Skin epidermis (tissue), 12 donors: ENCODE data around the gene SIL1.
A peak's percentile ranks its signal among the peaks of the same experiment; 100 is the strongest.

Source experiments
- H3K27ac ChIP-seq, 21 experiments: fragments of 200-600 bp; sonication (generic) in 11 of 21; one replicate each; pipeline ENCODE4 v1.5.0; 2020; ENCODE audit warnings: mild to moderate bottlenecking in 3 of 21, inconsistent platforms in 2 of 21, moderate library complexity in 2 of 21
- H3K4me3 ChIP-seq, 7 experiments: fragments of 200-600 bp; sonication (generic) in 2 of 7; one replicate each; pipeline ENCODE4 v1.5.0; 2020; ENCODE audit warnings: inconsistent platforms in 2 of 7, mild to moderate bottlenecking in 2 of 7, moderate library complexity in 1 of 7

The SIL1 gene

GRCh38 chr5:138974227-138975063, 223.7 kb downstream of the SIL1 start:
- peak overlapping the region in 15 of 21 experiments; percentile 2 to 77 (median 36) for H3K27ac ChIP-seq
- no peak overlapping the region for H3K4me3 ChIP-seq

- H3K27ac ChIP-seq = peak overlapping the region in 2 of 21 experiments; percentile 48 to 50
- no peak overlapping the region for H3K4me3 ChIP-seq
Observed at GRCh38 chr5:138972836-138973235, 225.3 kb downstream of the SIL1 start.

- Histone ChIP-seq H3K4me3 (no peak overlapping the region), H3K27ac (peak overlapping the region in 1 of 21 experiments; percentile 0)
Observed at GRCh38 chr5:138972230-138972629, 225.9 kb downstream of the SIL1 start.

DNA sequence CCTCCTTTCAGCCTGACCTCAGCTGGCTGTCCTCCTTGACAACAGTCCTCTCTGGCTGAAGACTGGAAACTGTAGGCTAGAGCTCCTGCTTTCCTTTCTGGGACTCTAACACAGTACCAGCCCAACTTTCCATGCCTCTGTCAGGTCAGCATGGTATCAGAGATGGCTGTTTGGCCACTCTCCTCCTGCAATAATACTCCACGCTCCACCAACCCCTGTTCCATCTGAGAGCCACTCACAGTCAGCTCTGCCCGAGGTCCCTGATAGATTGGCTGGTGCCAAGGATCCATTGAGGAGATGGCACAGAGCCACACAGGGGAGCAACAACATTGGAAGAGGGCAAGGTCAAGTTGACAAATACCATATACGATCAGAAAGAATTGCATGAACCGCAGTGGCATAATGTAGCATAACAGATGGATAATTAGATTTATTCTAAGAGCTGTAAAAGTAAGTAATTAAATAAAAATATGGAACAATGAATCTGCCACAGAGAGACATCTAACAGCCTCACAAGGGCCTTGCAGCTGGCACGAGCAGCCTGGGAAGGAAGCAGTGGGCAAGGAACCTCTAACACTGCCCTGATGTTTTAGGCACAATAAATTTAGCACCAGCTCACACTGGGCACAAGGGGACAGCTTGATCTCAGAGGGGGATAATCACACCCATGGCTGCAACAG, 228.7 kb downstream of the SIL1 start:
- no peak overlapping the region for H3K4me3 ChIP-seq
- H3K27ac ChIP-seq = no peak overlapping the region

DNA sequence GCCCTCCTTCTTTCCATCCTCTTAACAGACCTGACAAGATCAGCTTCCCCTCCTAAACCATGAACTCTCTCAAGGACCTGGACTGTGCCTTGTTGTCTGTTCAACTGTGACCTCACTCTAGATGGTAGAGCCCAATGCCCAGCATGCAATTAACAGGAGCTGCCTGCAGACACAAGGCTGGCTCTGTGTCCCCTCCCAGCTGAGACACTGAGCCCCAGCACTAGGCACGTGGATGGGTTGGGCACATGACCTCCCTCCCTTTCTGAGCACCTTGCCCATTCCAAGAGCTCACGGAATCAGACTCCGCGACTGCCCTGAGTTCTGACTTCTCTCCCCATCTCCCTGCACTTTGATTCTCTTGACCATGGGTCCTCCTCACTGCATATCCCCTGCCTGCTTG, 229.6 kb downstream of the SIL1 start:
- no peak overlapping the region for H3K27ac ChIP-seq
- no peak overlapping the region for H3K4me3 ChIP-seq

- H3K4me3 ChIP-seq = no peak overlapping the region
- H3K27ac ChIP-seq = no peak overlapping the region
Observed at GRCh38 chr5:138967791-138968448, 230.2 kb downstream of the SIL1 start.

DNA sequence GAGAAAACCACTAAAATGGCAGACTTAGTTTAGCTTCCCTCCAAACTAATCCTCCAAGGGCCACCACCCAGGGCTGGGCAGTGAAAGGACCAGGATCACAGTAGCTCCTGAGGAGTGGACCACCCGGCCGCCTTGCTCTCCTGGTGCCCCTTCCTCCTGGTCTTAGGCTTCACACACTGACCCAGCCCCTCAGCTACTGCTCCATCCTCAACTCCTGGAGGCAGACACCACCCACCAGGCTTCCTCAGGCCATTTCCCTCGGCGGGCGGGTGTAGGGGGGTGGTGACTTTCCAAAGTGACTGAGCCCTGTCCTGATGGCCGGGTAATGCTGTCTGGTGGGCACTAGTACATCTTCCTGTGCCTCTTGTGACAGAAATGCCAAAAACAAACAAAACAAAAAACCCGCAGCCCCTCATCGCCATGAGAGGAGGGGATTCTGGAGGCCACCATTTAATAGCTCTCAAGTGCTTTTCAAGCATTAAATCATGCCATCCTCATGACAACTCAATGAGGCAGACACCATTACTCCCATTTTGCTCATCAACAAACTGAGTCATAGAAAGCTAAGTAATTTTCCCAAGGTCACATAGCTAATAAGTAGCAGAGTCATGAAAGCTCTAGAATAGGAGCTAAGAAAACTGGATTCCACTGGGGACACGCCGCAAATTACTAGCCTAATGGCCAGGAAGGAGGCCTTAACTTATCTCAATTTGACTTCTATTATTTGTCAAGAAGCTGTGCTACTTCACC, 231.8 kb downstream of the SIL1 start:
- H3K27ac ChIP-seq = no peak overlapping the region

DNA sequence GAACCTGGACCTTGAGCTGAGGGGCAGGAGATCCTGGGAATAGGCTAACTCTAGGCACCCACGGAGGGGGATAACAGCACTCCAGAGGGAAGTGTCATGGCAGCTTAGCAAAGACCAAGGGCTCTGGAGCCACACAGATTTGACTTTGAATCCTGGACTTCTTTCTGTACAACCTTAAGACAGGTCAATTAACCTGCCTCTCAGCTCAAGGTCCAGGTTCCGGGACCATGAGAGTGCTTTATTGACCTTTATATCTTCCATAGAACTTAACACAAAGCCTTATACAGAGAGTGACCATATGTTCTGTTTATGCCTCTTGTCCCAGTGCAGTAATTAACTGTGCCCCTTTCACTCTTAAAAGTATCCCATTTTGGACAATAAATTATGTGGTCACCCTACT, 232.5 kb downstream of the SIL1 start:
- Histone ChIP-seq H3K4me3 (no peak overlapping the region), H3K27ac (no peak overlapping the region)

More for the DNA sequence above, 231.8 kb downstream of the SIL1 start:
- H3K4me3 ChIP-seq = no peak overlapping the region

DNA sequence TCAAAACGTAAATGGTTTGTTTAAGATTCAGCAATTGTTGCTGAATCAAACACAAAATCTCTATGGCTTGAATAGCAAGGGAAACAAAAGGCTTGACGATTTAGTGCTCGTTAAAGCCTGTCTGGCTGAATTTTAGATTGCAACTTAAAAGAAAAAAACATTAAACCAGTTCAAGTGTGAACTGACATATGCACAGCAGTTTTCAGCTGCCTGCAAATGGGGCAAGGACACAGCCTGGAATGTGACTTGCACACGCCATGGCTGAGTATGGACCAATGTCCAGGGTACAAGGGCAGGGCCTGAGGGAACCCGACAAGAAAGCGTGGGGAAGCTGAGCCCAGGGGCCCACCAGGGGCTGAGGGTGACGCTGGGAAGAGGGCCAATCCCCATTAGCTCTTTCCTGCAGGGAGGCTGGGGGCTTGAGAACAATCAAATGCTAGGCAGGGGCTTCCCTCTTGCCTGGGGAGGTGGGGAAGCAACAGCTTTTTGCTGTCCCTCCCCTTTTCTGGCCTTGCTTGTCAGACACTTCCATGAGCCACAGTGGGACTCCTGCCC, 233.4 kb downstream of the SIL1 start:
- Histone ChIP-seq H3K27ac (no peak overlapping the region), H3K4me3 (no peak overlapping the region)

- Histone ChIP-seq H3K27ac (no peak overlapping the region), H3K4me3 (no peak overlapping the region)
Observed at GRCh38 chr5:138963763-138964371, 234.3 kb downstream of the SIL1 start.

DNA sequence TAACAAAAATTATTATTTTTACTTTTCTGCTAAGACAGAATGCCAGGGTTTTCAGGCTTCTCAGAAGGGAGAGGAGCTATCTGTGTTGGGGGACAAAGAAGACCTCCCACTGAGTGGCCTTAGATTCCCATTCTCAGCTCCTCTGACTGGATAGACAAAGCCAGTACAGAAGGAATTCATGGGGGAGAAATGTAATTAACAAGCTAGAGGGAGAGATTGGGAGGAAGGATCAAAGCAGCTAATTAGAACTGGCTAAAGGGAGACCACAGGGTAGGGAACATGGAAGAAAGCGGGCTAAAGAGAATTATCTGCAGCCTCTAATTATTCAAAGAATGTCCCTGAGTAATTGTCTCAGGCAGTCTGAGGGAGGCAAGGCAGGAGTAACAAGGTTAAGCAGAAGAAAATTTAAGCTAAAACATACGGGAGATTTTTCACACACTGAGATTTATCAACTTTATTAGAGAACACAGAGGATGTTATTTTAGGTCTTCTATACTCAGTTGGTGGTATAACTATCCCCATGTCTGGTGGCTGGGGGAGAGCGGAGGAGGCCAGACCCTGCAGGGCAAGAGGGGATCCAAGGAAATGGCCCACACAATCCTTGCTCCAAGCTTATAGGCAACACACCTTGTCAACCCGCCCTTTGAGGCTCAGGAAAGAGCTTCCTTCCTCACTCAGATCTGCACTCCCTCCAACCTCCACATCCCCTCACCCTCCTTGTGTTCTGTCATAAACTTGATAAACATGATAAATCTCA, 235.4 kb downstream of the SIL1 start:
- H3K4me3 ChIP-seq = no peak overlapping the region
- H3K27ac ChIP-seq = no peak overlapping the region

DNA sequence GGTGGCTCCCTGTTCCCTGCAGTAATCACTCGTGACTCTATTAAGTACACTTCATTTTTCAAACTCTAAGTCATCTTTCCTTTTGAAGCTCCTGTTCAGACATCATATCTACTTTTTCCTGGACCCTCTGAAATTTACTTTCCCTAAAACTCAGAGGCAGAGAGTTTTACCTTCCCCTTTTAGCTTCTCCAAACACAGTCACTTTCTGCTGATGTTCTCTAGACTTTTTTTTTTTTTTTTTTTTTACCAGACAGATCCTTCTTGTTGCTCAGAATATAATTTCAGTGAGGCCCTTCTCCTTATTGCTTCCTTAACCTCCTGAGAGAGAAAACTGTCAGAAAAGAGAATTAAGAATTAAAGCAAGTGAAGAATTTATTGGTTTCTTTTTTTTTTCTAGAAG, 236.4 kb downstream of the SIL1 start:
- Histone ChIP-seq H3K27ac (no peak overlapping the region), H3K4me3 (no peak overlapping the region)

DNA sequence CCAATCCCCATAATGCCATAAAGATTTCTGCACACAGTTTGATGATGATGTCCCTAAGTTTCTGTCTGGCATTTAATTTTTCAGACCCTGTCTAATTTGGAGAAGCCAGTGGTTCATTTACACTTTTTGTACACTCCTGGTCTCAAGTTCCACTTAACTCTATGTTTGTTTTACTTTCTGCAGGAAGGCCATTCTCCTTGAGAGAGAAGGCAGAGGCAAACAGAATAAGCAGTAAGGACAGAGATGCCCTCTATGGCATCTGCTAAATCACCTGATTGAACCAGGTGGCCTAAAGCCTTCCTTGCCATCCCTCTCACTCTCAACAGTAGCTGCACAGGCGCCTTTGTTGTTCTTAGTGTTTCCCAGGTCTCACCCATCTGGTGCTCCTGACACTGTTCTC, 236.9 kb downstream of the SIL1 start:
- Histone ChIP-seq H3K4me3 (no peak overlapping the region), H3K27ac (no peak overlapping the region)

DNA sequence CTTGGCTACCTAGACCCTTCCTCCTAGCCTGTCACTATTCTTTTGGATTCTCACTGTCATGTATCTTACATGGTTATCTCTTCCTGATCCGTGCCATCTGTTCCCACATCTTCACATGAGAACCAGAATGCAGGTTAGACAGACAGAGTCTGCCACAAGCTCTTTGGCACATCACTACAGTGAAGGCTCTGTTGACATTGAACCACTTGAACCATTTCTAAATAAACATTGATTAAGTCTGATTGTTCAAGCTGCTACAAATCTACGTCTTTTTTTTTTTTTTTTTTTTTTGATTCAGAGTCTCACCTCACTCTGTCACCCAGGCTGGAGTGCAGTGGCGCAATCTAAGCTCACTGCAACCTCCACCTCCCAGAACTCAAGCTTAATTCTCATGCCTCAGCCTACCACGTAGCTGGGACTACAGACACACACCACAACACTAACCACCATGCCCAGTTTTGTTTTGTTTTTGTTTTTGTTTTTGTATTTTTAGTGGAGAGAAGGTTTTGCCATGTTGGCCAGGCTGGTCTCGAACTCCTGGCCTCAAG, 237.9 kb downstream of the SIL1 start:
- no peak overlapping the region for H3K4me3 ChIP-seq
- no peak overlapping the region for H3K27ac ChIP-seq

DNA sequence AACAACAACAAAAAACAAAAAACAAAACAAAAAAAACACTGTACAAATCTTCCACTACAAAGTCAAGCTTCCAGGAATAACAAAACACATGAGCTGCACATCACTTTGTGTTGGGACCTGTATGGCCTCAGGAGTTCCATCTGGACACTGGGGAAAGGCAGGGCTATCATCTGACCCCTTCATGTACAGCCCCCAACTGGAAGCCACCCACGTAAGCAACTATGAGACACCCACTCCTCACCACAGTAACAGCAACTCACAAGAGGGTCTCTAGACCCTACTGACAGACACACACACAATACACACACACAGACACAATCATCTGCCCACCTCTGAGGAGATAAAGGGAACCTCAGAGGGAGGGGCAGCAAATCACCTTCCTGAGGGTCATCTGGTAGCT, 241.4 kb downstream of the SIL1 start:
- no peak overlapping the region for H3K27ac ChIP-seq

DNA sequence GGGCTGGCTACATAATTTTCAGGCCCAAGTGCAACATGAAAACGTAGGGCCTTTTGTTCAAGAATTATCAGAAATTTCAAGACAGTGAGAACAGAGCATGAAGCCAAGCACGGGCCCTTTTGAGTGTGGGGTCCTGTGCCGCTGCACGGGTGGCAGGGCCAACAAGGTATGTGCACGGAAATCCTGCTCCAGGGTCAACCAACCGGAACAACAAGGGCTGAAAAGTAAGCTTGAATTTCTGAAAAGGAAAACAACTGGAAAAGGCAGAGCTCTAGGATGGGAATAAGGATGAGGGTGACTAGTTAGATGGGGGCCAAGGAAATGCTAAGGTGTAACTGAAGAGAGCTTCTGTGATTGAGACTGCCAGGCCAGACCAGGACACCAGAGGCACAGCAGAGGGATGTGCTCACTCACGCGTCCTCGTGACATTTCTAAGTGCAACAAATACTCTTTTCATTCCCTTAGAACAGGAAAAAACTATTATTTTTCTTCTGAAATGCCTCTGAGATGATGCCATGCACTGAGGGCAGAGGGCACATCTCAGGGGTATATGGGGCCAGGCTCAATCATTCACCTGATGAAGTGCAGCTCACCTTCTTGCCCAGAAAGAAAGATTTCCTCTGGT, 242.4 kb downstream of the SIL1 start:
- Histone ChIP-seq H3K4me3 (no peak overlapping the region), H3K27ac (peak overlapping the region in 1 of 21 experiments; percentile 8)

More for the DNA sequence above, 241.4 kb downstream of the SIL1 start:
- no peak overlapping the region for H3K4me3 ChIP-seq

DNA sequence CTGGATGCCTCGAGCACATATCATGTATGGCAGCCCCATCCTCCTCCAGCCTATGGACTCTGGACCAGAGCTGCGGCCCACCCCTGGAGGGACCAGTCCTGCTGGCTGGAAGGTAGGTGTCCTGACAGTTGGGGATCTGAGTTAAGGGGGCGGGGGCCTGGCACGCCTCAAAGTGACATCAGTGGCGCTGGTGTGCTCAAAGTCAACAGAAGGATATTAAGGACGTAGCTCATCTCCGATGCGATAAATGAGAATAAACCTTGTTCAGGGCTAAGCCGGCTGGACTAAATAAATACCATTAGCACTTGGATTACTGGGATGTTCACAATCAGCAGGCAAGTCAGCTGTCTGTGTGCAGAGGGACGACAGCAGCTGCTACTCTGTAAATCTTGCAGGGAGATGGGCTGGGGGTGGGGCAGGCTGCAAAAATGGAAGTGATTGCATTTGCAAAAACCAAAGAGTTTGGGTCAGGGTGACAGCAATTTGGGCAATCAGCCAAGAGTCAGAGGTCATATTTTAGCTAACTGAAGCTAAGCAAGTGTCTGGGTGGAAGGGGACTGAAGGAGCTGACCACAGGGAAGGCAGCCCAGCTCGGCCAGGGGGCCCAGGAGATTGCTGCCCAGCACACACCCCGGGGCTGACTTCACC, 243.0 kb downstream of the SIL1 start:
- H3K27ac ChIP-seq = peak overlapping the region in 2 of 21 experiments; percentile 8 to 67
- no peak overlapping the region for H3K4me3 ChIP-seq
